Epithelial cell of proximal tubule (primary cell): Measurements from ENCODE around the gene KCTD16. TPM values are rescaled to one million over a fixed set of nuclear protein-coding genes. Genes with fewer than 3 reads are reported as not detected.

Source experiments
- DNase-seq: peaks from one replicate; pipeline ENCODE4 v3.0.0-alpha.2; 2011; ENCODE audit warnings: low read depth
- H3K4me3 ChIP-seq: 2 replicates; pipeline ENCODE4 v1.5.1; 2011; ENCODE audit warnings: low read depth, mild to moderate bottlenecking, low read length
- CTCF ChIP-seq: conservative IDR thresholded peaks from 2 replicates; pipeline ENCODE4 v1.5.1; 2012; ENCODE audit warnings: low read depth, mild to moderate bottlenecking, low read length
- total RNA-seq: library from RNA; depleted of rRNA; stranded (reverse); fragments of >200 nt; gene quantifications from 2 replicates; pipeline ENCODE4 v1.2.3, GENCODE V29; 2015

Gene KCTD16
- total RNA-seq, 1 donor from 2014 or later: 0.06 TPM

- DNase-seq: no peak
- no peak for TF ChIP-seq CTCF
- H3K4me3 ChIP-seq: no peak overlapping the region
Measured at GRCh38 chr5:144284931-144285502, 114.3 kb downstream of the KCTD16 start.

- TF ChIP-seq CTCF: no peak
- DNase-seq: no peak
- H3K4me3 ChIP-seq: no peak overlapping the region
Measured at GRCh38 chr5:144289277-144289676, 118.6 kb downstream of the KCTD16 start.

GRCh38 chr5:144292029-144292428, 121.4 kb downstream of the KCTD16 start:
- TF ChIP-seq CTCF: no peak
- no peak overlapping the region for H3K4me3 ChIP-seq
- no peak for DNase-seq

- DNase-seq: no peak
- TF ChIP-seq CTCF: no peak
- no peak overlapping the region for H3K4me3 ChIP-seq
Measured at GRCh38 chr5:144295284-144295683, 124.6 kb downstream of the KCTD16 start.

GRCh38 chr5:144297081-144297480, 126.4 kb downstream of the KCTD16 start:
- DNase-seq: no peak
- H3K4me3 ChIP-seq: no peak overlapping the region
- TF ChIP-seq CTCF: no peak

- DNase-seq: no peak
- no peak for TF ChIP-seq CTCF
- no peak overlapping the region for H3K4me3 ChIP-seq
Measured at GRCh38 chr5:144298658-144299057, 128.0 kb downstream of the KCTD16 start.

GRCh38 chr5:144304688-144305087, 134.0 kb downstream of the KCTD16 start:
- DNase-seq: no peak
- no peak for TF ChIP-seq CTCF
- H3K4me3 ChIP-seq: no peak overlapping the region
